Measurements from ENCODE around the gene N4BP2. TPM values are rescaled to one million over a fixed set of nuclear protein-coding genes. Genes with fewer than 3 reads are reported as not detected.
A peak's percentile ranks its signal among the peaks of the same experiment; 100 is the strongest.
"Not testable (repeated sequence)": the region's sequence is repeated elsewhere in the genome, so short reads cannot be mapped to it uniquely, and the experiment has no call there.

The N4BP2 gene
- total and polyA plus RNA-seq, 4 experiments from 2014 or later, result 14.5 to 16.7 (median 14.9) TPM

DNA sequence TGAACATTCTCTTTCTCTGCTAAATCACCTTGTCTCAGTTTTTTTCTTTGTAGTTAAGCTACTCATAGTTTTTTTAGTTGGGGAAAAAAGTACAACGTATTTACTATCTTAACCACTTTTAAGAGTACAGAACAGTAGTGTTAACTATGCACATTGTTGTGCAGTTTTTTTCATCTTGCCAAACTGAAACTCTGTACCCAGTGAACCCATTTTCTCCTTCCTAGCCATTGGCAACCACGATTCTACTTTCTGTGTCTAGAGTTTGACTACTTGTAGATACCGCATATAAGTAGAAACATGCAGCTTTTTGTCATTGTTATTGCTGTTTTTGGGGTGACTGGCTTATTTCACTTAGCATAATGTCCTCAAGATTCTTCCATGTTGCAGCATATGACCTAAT lies 10.0 kb downstream of the N4BP2 start:
- Mint-ChIP-seq H3K4me3 (peak overlapping the region in 1 of 8 donors; percentile 47), H3K27ac (peak overlapping the region in 3 of 7 donors; percentile 32 to 46 (median 43)), H3K27me3 (no peaks in the 10 kb centered on the region), H3K36me3 (peaks cover 20 to 22% of the 10 kb centered on the region in 2 donors), H3K9me3 (no peaks in the 10 kb centered on the region), H3K4me1 (peaks cover 31 to 59% (median 50%) of the 10 kb centered on the region in 4 donors)
- ChIA-PET POLR2A (ENCODE audit: partially characterized antibody) (no interaction called here), CTCF (ENCODE audit: partially characterized antibody) (no interaction called here)
- Histone ChIP-seq H3K4me1 (ENCODE audit: insufficient read depth, low read length) (peaks cover 31% of the 10 kb centered on the region), H3K9me3 (ENCODE audit: control insufficient read depth in 1 of 2, low read length in 2 of 2) (no peaks in the 10 kb centered on the region), H3K27me3 (ENCODE audit: insufficient read depth, low read length) (no peaks in the 10 kb centered on the region), H3K36me3 (ENCODE audit: insufficient read depth, low read length) (no peaks in the 10 kb centered on the region), H3K4me3 (ENCODE audit: low read length in 2 of 2) (no peak overlapping the region), H3K27ac (ENCODE audit: low read depth, low read length) (no peak overlapping the region)
- no peak for DNase-seq
- intact Hi-C loops (cut with micrococcal nuclease), result no loop called here

DNA sequence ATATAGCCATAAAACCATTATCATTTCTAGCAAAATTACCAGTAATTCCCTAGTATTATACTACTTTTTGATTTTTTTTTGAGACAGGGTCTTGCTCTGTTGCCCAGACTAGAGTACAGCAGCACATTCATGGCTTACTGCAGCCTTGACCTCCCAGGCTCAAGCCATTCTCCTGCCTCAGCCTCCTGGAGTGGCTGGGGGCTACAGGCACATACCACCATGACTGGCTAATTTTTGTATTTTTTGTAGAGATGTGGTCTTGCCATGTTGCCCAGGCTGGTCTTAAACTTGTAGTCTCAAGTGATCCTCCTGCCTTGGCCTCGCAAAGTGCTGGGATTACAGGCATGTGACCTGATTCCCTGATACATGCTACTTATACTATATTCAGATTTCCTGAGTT lies 13.7 kb downstream of the N4BP2 start:
- Histone ChIP-seq H3K27me3 (ENCODE audit: insufficient read depth, low read length) (no peaks in the 10 kb centered on the region), H3K27ac (ENCODE audit: low read depth, low read length) (no peak overlapping the region), H3K36me3 (ENCODE audit: insufficient read depth, low read length) (peaks cover 9% of the 10 kb centered on the region), H3K4me3 (ENCODE audit: low read length in 2 of 2) (no peak overlapping the region), H3K9me3 (ENCODE audit: control insufficient read depth in 1 of 2, low read length in 2 of 2) (no peaks in the 10 kb centered on the region), H3K4me1 (ENCODE audit: insufficient read depth, low read length) (peaks cover 26% of the 10 kb centered on the region)
- ChIA-PET POLR2A (ENCODE audit: partially characterized antibody) (no interaction called here), CTCF (ENCODE audit: partially characterized antibody) (no interaction called here)
- H3K4me1 Mint-ChIP-seq, result peaks cover 24 to 40% (median 34%) of the 10 kb centered on the region in 4 donors
- no peak overlapping the region for H3K4me3 Mint-ChIP-seq
- no peaks in the 10 kb centered on the region for H3K9me3 Mint-ChIP-seq
- intact Hi-C loops (cut with micrococcal nuclease), result no loop called here
- no peaks in the 10 kb centered on the region for H3K27me3 Mint-ChIP-seq
- peaks cover 17 to 24% of the 10 kb centered on the region in 2 donors for H3K36me3 Mint-ChIP-seq
- no peak for DNase-seq
- H3K27ac Mint-ChIP-seq, result peak overlapping the region in 1 of 7 donors; percentile 6

DNA sequence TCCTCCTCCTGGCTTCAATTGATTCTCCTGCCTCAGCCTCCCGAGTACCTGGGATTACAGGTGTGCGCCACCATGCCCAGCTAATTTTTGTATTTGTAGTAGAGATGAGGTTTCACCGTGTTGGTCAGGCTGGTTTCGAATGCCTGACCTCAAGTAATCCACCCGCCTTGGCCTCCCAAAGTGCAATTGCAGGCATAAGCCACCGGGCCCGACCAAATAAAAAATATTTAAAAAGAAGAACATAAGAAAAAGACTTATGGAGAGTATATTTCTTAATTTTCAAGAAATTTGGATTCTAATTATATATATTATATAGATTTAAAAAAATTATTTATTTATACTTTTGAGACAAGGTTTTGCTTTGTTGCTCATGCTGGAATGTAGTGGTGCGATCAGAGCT lies 29.8 kb downstream of the N4BP2 start:
- H3K27me3 ChIP-seq (ENCODE audit: insufficient read depth, low read length), result no peaks in the 10 kb centered on the region
- no peaks in the 10 kb centered on the region for H3K36me3 ChIP-seq (ENCODE audit: insufficient read depth, low read length)
- intact Hi-C loops (cut with micrococcal nuclease), result no loop called here
- Mint-ChIP-seq H3K9me3 (no peaks in the 10 kb centered on the region), H3K4me1 (peaks cover 0 to 10% (median 5%) of the 10 kb centered on the region in 4 donors), H3K36me3 (peaks cover 6 to 11% of the 10 kb centered on the region in 2 donors), H3K27ac (no peak overlapping the region), H3K4me3 (no peak overlapping the region), H3K27me3 (no peaks in the 10 kb centered on the region)
- DNase-seq, result no peak
- no peak overlapping the region for H3K27ac ChIP-seq (ENCODE audit: low read depth, low read length)
- H3K4me1 ChIP-seq (ENCODE audit: insufficient read depth, low read length), result no peaks in the 10 kb centered on the region
- POLR2A ChIA-PET (ENCODE audit: partially characterized antibody), result no interaction called here
- CTCF ChIA-PET (ENCODE audit: partially characterized antibody), result interaction anchor here (0.7 to 1.3 kb wide), 2 partner anchors 14 to 28 kb away, joined by 3 to 5 read pairs; no protein-coding TSS in a partner anchor
- no peaks in the 10 kb centered on the region for H3K9me3 ChIP-seq (ENCODE audit: control insufficient read depth in 1 of 2, low read length in 2 of 2)
- no peak overlapping the region for H3K4me3 ChIP-seq (ENCODE audit: low read length in 2 of 2)

DNA sequence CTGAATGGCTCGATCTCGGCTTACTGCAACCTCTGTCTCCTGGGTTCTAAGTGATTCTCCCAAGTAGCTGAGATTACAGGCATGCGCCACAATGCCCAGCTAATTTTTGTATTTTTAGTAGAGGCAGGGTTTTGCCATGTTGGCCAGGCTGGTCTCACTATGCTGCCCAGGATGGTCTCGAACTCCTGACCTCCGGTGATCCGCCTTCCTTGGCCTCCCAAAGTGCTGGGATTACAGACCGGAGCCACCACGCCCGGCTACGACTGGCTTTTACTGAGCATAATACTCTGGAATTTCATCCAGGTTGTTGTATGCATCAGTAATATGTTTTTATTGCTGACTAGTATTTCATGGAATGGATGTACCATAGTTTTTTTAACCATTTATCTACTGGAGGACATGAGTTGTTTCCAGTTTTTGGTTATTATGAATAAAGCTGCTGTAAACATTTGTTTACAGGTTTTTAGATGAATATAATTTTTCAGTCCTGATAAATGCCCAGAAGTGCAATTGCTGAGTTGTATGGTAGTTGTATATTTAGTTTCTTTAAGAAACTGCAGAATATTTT lies 31.2 kb downstream of the N4BP2 start:
- POLR2A ChIA-PET (ENCODE audit: partially characterized antibody), result no interaction called here
- H3K4me1 Mint-ChIP-seq, result peaks cover 0 to 12% (median 5%) of the 10 kb centered on the region in 4 donors
- H3K9me3 Mint-ChIP-seq, result no peaks in the 10 kb centered on the region
- H3K27ac Mint-ChIP-seq, result no peak overlapping the region
- CTCF ChIA-PET (ENCODE audit: partially characterized antibody), result interaction anchor here (0.6 kb wide), 1 partner anchor 16 kb away, joined by 3 read pairs; no protein-coding TSS in a partner anchor
- no peaks in the 10 kb centered on the region for H3K4me1 ChIP-seq (ENCODE audit: insufficient read depth, low read length)
- no peak overlapping the region for H3K4me3 ChIP-seq (ENCODE audit: low read length in 2 of 2)
- no peaks in the 10 kb centered on the region for H3K27me3 Mint-ChIP-seq
- H3K4me3 Mint-ChIP-seq, result no peak overlapping the region
- DNase-seq, result no peak
- H3K36me3 Mint-ChIP-seq, result peaks cover 6 to 10% of the 10 kb centered on the region in 2 donors
- H3K9me3 ChIP-seq (ENCODE audit: control insufficient read depth in 1 of 2, low read length in 2 of 2), result no peaks in the 10 kb centered on the region
- no peaks in the 10 kb centered on the region for H3K36me3 ChIP-seq (ENCODE audit: insufficient read depth, low read length)
- H3K27ac ChIP-seq (ENCODE audit: low read depth, low read length), result no peak overlapping the region
- intact Hi-C loops (cut with micrococcal nuclease), result no loop called here
- no peaks in the 10 kb centered on the region for H3K27me3 ChIP-seq (ENCODE audit: insufficient read depth, low read length)

DNA sequence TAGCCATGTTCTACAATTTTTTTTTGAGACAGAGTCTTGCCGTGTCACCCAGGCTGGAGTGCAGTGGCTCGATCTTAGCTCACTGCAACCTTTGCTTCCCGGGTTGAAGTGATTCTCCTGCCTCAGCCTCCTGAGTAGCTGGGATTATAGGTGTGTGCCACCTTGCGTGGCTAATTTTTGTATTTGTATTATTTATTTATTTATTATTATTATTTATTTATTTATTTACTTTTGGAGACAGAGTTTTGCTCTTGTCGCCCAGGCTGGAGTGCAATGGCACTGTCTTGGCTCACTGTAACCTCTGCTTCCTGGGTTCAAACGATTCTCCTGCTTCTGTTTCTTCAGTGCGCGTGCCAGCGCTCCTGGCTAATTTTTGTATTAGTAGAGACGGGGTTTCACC lies 36.8 kb downstream of the N4BP2 start:
- Mint-ChIP-seq H3K36me3 (peaks cover 10 to 18% of the 10 kb centered on the region in 2 donors), H3K4me1 (peaks cover 5 to 15% (median 9%) of the 10 kb centered on the region in 4 donors)
- H3K9me3 ChIP-seq (ENCODE audit: control insufficient read depth in 1 of 2, low read length in 2 of 2); H3K27me3 ChIP-seq (ENCODE audit: insufficient read depth, low read length); H3K4me1 ChIP-seq (ENCODE audit: insufficient read depth, low read length); H3K27me3 Mint-ChIP-seq; H3K27ac ChIP-seq (ENCODE audit: low read depth, low read length); intact Hi-C loops (cut with micrococcal nuclease); H3K4me3 Mint-ChIP-seq; DNase-seq; POLR2A ChIA-PET (ENCODE audit: partially characterized antibody); H3K4me3 ChIP-seq (ENCODE audit: low read length in 2 of 2); H3K36me3 ChIP-seq (ENCODE audit: insufficient read depth, low read length); H3K27ac Mint-ChIP-seq; CTCF ChIA-PET (ENCODE audit: partially characterized antibody); H3K9me3 Mint-ChIP-seq: not testable (repeated sequence)

DNA sequence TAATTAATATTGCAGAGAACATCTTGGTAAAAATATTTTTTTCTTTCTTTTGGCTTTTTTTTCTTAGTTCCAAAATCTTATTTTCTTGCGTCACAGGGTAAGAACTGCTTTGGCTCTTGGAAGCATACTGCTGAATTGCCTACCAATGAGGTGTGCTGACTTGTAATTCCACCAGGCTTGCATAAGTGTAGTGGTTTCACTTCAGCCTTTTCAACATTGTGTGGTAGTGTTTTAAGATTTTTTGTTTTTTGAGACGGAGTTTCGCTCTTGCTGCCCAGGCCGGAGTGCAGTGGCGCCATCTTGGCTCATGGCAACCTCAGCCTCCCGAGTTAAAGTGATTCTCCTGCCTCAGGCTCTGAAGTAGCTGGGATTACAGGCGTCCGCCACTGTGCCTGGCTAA lies 42.4 kb downstream of the N4BP2 start:
- H3K4me3 ChIP-seq (ENCODE audit: low read length in 2 of 2), result no peak overlapping the region
- H3K4me1 Mint-ChIP-seq, result peaks cover 3 to 9% (median 4%) of the 10 kb centered on the region in 4 donors
- H3K27ac ChIP-seq (ENCODE audit: low read depth, low read length), result no peak overlapping the region
- ChIA-PET CTCF (ENCODE audit: partially characterized antibody) (no interaction called here), POLR2A (ENCODE audit: partially characterized antibody) (no interaction called here)
- no peaks in the 10 kb centered on the region for H3K27me3 ChIP-seq (ENCODE audit: insufficient read depth, low read length)
- intact Hi-C loops (cut with micrococcal nuclease), result no loop called here
- H3K4me3 Mint-ChIP-seq, result no peak overlapping the region
- H3K36me3 ChIP-seq (ENCODE audit: insufficient read depth, low read length), result peaks cover 4% of the 10 kb centered on the region
- H3K27me3 Mint-ChIP-seq, result no peaks in the 10 kb centered on the region
- H3K9me3 ChIP-seq (ENCODE audit: control insufficient read depth in 1 of 2, low read length in 2 of 2), result no peaks in the 10 kb centered on the region
- peaks cover 20 to 27% of the 10 kb centered on the region in 2 donors for H3K36me3 Mint-ChIP-seq
- no peaks in the 10 kb centered on the region for H3K4me1 ChIP-seq (ENCODE audit: insufficient read depth, low read length)
- DNase-seq, result no peak
- no peak overlapping the region for H3K27ac Mint-ChIP-seq
- H3K9me3 Mint-ChIP-seq, result no peaks in the 10 kb centered on the region

DNA sequence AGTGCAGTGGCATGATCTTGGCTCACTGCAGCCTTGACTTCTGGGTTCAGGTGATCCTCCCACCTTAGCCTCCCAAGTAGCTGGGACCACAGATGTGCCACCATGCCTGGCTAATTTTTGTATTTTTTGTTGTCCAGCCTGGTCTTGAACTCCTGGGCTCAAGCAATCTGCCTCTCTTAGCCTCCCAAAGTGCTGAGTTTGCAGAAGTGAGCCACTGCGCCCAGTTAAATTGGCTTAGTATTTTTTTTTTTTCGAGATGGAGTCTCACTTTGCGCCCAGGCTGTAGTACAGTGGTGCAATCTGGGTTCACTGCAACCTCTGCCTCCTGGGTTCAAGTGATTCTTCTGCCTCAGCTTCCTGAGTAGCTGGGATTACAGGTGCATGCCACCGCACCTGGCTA lies 50.5 kb downstream of the N4BP2 start:
- H3K36me3 ChIP-seq (ENCODE audit: insufficient read depth, low read length); H3K4me3 ChIP-seq (ENCODE audit: low read length in 2 of 2); POLR2A ChIA-PET (ENCODE audit: partially characterized antibody); CTCF ChIA-PET (ENCODE audit: partially characterized antibody); H3K27ac ChIP-seq (ENCODE audit: low read depth, low read length); intact Hi-C loops (cut with micrococcal nuclease); H3K4me1 ChIP-seq (ENCODE audit: insufficient read depth, low read length); H3K27me3 ChIP-seq (ENCODE audit: insufficient read depth, low read length); H3K27me3 Mint-ChIP-seq; H3K27ac Mint-ChIP-seq; H3K4me1 Mint-ChIP-seq; H3K9me3 Mint-ChIP-seq; H3K9me3 ChIP-seq (ENCODE audit: control insufficient read depth in 1 of 2, low read length in 2 of 2); DNase-seq; H3K4me3 Mint-ChIP-seq: not testable (repeated sequence)
- H3K36me3 Mint-ChIP-seq, result peaks cover 25 to 44% of the 10 kb centered on the region in 2 donors

Measured in CD4-positive, alpha-beta memory T cell (primary cell).